ENCODE data around the gene TRMT61B. TPM values are rescaled to one million over a fixed set of nuclear protein-coding genes. Genes with fewer than 3 reads are reported as not detected.

Gene TRMT61B
- total and polyA plus RNA-seq, 2 of the 13 experiments (the other 11 are each of a cell fraction or from before 2014, with no cell fraction given): 19.7 to 23.5 TPM

DNA sequence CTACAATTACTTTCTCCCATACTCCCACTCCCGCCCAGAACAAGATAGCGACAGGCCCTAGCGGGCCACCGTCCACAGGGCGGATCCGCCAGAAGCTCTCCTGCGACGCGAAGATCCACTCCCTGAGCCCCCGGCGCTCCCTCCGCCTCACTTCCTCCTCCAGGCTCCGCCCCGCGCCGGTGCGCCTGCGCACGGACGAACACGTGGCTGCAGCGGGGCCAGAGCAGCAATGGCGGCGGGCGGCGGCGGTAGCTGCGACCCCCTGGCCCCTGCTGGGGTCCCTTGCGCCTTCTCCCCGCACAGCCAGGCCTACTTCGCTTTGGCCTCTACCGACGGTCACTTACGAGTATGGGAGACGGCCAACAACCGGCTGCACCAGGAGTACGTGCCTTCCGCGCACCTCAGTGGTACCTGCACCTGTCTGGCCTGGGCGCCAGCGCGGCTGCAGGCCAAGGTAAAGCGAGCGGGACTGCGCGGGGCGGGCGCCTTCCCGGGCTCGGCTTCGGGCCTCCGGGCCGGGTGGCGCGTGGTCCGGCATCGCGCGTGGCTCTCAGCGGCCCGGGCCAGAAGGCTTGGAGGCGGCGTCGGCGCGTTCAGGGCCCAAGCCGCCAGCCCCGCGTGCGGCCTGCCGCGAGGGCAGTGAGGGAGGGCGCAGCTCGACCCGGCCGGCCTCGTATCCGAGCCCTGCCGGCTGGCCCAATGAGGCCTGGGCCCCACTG lies 24.5 kb upstream of the TRMT61B start, which contains the start of gene WDR43 (continued):
- TF ChIP-seq, protein P1, sequence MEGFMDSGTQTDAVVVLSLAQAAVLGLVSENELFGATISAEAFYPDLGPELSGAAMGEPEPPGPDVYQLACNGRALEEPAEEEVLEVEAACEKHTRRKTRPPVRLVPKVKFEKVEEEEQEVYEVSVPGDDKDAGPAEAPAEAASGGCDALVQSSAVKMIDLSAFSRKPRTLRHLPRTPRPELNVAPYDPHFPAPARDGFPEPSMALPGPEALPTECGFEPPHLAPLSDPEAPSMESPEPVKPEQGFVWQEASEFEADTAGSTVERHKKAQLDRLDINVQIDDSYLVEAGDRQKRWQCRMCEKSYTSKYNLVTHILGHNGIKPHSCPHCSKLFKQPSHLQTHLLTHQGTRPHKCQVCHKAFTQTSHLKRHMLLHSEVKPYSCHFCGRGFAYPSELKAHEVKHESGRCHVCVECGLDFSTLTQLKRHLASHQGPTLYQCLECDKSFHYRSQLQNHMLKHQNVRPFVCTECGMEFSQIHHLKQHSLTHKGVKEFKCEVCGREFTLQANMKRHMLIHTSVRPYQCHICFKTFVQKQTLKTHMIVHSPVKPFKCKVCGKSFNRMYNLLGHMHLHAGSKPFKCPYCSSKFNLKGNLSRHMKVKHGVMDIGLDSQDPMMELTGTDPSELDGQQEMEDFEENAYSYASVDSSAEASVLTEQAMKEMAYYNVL (CRISPR knock-in tag; IDR thresholded peaks at IDR 0.05; ENCODE audit: borderline replicate concordance): peak; percentile 26; the same call in 1 of the 2 replicates
- peak; percentile 83 for TF ChIP-seq ETV5 (CRISPR knock-in tag; IDR thresholded peaks at IDR 0.05; ENCODE audit: borderline replicate concordance)
- TF ChIP-seq, protein P2, sequence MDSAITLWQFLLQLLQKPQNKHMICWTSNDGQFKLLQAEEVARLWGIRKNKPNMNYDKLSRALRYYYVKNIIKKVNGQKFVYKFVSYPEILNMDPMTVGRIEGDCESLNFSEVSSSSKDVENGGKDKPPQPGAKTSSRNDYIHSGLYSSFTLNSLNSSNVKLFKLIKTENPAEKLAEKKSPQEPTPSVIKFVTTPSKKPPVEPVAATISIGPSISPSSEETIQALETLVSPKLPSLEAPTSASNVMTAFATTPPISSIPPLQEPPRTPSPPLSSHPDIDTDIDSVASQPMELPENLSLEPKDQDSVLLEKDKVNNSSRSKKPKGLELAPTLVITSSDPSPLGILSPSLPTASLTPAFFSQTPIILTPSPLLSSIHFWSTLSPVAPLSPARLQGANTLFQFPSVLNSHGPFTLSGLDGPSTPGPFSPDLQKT (CRISPR knock-in tag; IDR thresholded peaks at IDR 0.05; ENCODE audit: borderline replicate concordance): no peak
- peak; percentile 90; the same call in 1 of the 2 replicates for TF ChIP-seq ZFP36L1 (CRISPR knock-in tag; IDR thresholded peaks at IDR 0.05)
- TF ChIP-seq DPF2 (CRISPR knock-in tag; IDR thresholded peaks at IDR 0.05; ENCODE audit: borderline replicate concordance, low read depth): no peak
- peak; percentile 71; the same call in 1 of the 2 replicates for TF ChIP-seq PCBP1 (IDR thresholded peaks at IDR 0.05; ENCODE audit: borderline replicate concordance, low read depth, low read length)
- no peak for TF ChIP-seq NFRKB (IDR thresholded peaks at IDR 0.05)
- TF ChIP-seq, protein P3, sequence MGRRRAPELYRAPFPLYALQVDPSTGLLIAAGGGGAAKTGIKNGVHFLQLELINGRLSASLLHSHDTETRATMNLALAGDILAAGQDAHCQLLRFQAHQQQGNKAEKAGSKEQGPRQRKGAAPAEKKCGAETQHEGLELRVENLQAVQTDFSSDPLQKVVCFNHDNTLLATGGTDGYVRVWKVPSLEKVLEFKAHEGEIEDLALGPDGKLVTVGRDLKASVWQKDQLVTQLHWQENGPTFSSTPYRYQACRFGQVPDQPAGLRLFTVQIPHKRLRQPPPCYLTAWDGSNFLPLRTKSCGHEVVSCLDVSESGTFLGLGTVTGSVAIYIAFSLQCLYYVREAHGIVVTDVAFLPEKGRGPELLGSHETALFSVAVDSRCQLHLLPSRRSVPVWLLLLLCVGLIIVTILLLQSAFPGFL (CRISPR knock-in tag; IDR thresholded peaks at IDR 0.05): no peak
- no peak for TF ChIP-seq NFIB (CRISPR knock-in tag; IDR thresholded peaks at IDR 0.05; ENCODE audit: borderline replicate concordance)
- TF ChIP-seq MATR3 (CRISPR knock-in tag; IDR thresholded peaks at IDR 0.05): no peak
- no peak for TF ChIP-seq SETDB1 (CRISPR knock-in tag; IDR thresholded peaks at IDR 0.05; ENCODE audit: borderline replicate concordance)
- TF ChIP-seq, protein P4, sequence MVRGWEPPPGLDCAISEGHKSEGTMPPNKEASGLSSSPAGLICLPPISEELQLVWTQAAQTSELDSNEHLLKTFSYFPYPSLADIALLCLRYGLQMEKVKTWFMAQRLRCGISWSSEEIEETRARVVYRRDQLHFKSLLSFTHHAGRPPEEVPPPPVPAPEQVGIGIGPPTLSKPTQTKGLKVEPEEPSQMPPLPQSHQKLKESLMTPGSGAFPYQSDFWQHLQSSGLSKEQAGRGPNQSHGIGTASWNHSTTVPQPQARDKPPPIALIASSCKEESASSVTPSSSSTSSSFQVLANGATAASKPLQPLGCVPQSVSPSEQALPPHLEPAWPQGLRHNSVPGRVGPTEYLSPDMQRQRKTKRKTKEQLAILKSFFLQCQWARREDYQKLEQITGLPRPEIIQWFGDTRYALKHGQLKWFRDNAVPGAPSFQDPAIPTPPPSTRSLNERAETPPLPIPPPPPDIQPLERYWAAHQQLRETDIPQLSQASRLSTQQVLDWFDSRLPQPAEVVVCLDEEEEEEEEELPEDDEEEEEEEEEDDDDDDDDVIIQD (CRISPR knock-in tag; IDR thresholded peaks at IDR 0.05; ENCODE audit: low read depth): peak; percentile 64; the same call in 1 of the 2 replicates
- TF ChIP-seq CBX1 (IDR thresholded peaks at IDR 0.05; ENCODE audit: low read depth): no peak
